MM.1S (cell line): ENCODE data around the gene MEGF11.

Source experiments
- DNase-seq: peaks from one replicate; pipeline ENCODE4 v3.0.0-alpha.2; 2015
- H2AFZ ChIP-seq: fragments of 300-600 bp; sonication (generic); 2 replicates; pipeline ENCODE4 v1.6.0; 2016; ENCODE audit warnings: antibody characterized with exemption, low read length
- H3F3A ChIP-seq: fragments of 300-600 bp; sonication (generic); 2 replicates; pipeline ENCODE4 v1.6.1; 2016; ENCODE audit warnings: mild to moderate bottlenecking, antibody characterized with exemption, low read length, moderate library complexity, mixed read lengths; ENCODE audit not compliant: insufficient read depth
- H3K27ac ChIP-seq: fragments of 300-600 bp; sonication (generic); 2 replicates; pipeline ENCODE4 v1.5.1; 2016; ENCODE audit warnings: mild to moderate bottlenecking, low read length
- H3K27me3 ChIP-seq: fragments of 300-600 bp; sonication (generic); replicated peaks from 2 replicates; pipeline ENCODE4 v1.6.0; 2016; ENCODE audit warnings: low read length; ENCODE audit not compliant: insufficient read depth
- H3K36me3 ChIP-seq: fragments of 300-600 bp; sonication (generic); replicated peaks from 2 replicates; pipeline ENCODE4 v1.6.1; 2016; ENCODE audit warnings: mild to moderate bottlenecking, low read length, mixed read lengths; ENCODE audit not compliant: insufficient read depth
- H3K4me1 ChIP-seq: fragments of 300-600 bp; sonication (generic); 2 replicates; pipeline ENCODE4 v1.6.1; 2016; ENCODE audit warnings: low read length, mixed read lengths
- H3K4me2 ChIP-seq: fragments of 300-600 bp; sonication (generic); 2 replicates; pipeline ENCODE4 v1.6.0; 2016; ENCODE audit warnings: low read depth, low read length
- H3K4me3 ChIP-seq: fragments of 300-600 bp; sonication (generic); 2 replicates; pipeline ENCODE4 v1.5.1; 2016; ENCODE audit warnings: low read length, mixed read lengths
- H3K79me2 ChIP-seq: fragments of 300-600 bp; sonication (generic); 2 replicates; pipeline ENCODE4 v1.6.1; 2016; ENCODE audit warnings: mixed run types, low read length, mixed read lengths
- H3K9ac ChIP-seq: fragments of 300-600 bp; sonication (generic); 2 replicates; pipeline ENCODE4 v1.6.1; 2016; ENCODE audit warnings: low read length, mixed read lengths
- H3K9me2 ChIP-seq: fragments of 300-600 bp; sonication (generic); replicated peaks from 2 replicates; pipeline ENCODE4 v1.6.1; 2016; ENCODE audit warnings: mild to moderate bottlenecking, low read length, mixed read lengths; ENCODE audit not compliant: insufficient read depth
- H3K9me3 ChIP-seq: fragments of 300-600 bp; sonication (generic); replicated peaks from 2 replicates; pipeline ENCODE4 v1.6.1; 2016; ENCODE audit warnings: mild to moderate bottlenecking, low read length, mixed read lengths; ENCODE audit not compliant: insufficient read depth
- H4K20me1 ChIP-seq: fragments of 300-600 bp; sonication (generic); 2 replicates; pipeline ENCODE4 v1.6.1; 2016; ENCODE audit warnings: mild to moderate bottlenecking, low read length, moderate library complexity, mixed read lengths; ENCODE audit not compliant: insufficient read depth
- CTCF ChIP-seq: fragments of 300-600 bp; sonication (generic); IDR thresholded peaks from 2 replicates; pipeline ENCODE4 v1.5.1; 2016; ENCODE audit warnings: antibody characterized with exemption, low read length, mixed read lengths
- EZH2 ChIP-seq: fragments of 300-600 bp; sonication (generic); optimal IDR thresholded peaks from 2 replicates; pipeline ENCODE3; 2017; ENCODE audit warnings: low read depth, mild to moderate bottlenecking, antibody characterized with exemption, low read length, mixed read lengths
- EZH2phosphoT487 ChIP-seq: fragments of 300-600 bp; sonication (generic); IDR thresholded peaks from 2 replicates; pipeline ENCODE4 v1.6.1; 2018; ENCODE audit warnings: antibody characterized with exemption, low read length

Gene MEGF11

GRCh38 chr15:65996901-65997300, 256.6 kb downstream of the MEGF11 start:
- H3K79me2 ChIP-seq: no peaks in the 10 kb centered on the region
- no peak overlapping the region for H3K4me3 ChIP-seq
- peaks cover 32% of the 10 kb centered on the region for H3K27me3 ChIP-seq
- no peak for TF ChIP-seq CTCF
- TF ChIP-seq EZH2: no peak
- no peak for TF ChIP-seq EZH2phosphoT487
- H3K4me1 ChIP-seq: no peaks in the 10 kb centered on the region
- DNase-seq: no peak
- no peak overlapping the region for H3K9ac ChIP-seq
- H2AFZ ChIP-seq: no peak overlapping the region
- no peaks in the 10 kb centered on the region for H3K9me3 ChIP-seq
- H3K27ac ChIP-seq: no peak overlapping the region
- no peaks in the 10 kb centered on the region for H3F3A ChIP-seq
- no peaks in the 10 kb centered on the region for H4K20me1 ChIP-seq
- H3K36me3 ChIP-seq: no peaks in the 10 kb centered on the region
- no peaks in the 10 kb centered on the region for H3K9me2 ChIP-seq
- no peak overlapping the region for H3K4me2 ChIP-seq

GRCh38 chr15:65994832-65995231, 258.7 kb downstream of the MEGF11 start:
- Histone ChIP-seq H3K4me2 (no peak overlapping the region), H3F3A (no peaks in the 10 kb centered on the region), H3K27ac (no peak overlapping the region), H3K79me2 (no peaks in the 10 kb centered on the region), H2AFZ (no peak overlapping the region), H3K4me1 (no peaks in the 10 kb centered on the region), H3K36me3 (no peaks in the 10 kb centered on the region), H4K20me1 (no peaks in the 10 kb centered on the region), H3K9ac (no peak overlapping the region), H3K9me2 (no peaks in the 10 kb centered on the region), H3K4me3 (no peak overlapping the region), H3K27me3 (peaks cover 35% of the 10 kb centered on the region), H3K9me3 (no peaks in the 10 kb centered on the region)
- no peak for TF ChIP-seq EZH2
- no peak for DNase-seq

- Histone ChIP-seq H3F3A (no peaks in the 10 kb centered on the region), H3K4me2 (no peak overlapping the region), H3K9me2 (no peaks in the 10 kb centered on the region), H3K4me1 (no peaks in the 10 kb centered on the region), H2AFZ (no peak overlapping the region), H3K27ac (no peak overlapping the region), H4K20me1 (no peaks in the 10 kb centered on the region), H3K9ac (no peak overlapping the region), H3K79me2 (no peaks in the 10 kb centered on the region), H3K27me3 (peaks cover 35% of the 10 kb centered on the region), H3K4me3 (no peak overlapping the region), H3K9me3 (no peaks in the 10 kb centered on the region), H3K36me3 (no peaks in the 10 kb centered on the region)
- DNase-seq: no peak
- no peak for TF ChIP-seq EZH2phosphoT487
- TF ChIP-seq CTCF: no peak
- TF ChIP-seq EZH2: no peak
Measured at GRCh38 chr15:65993762-65994161, 259.8 kb downstream of the MEGF11 start.

- no peak overlapping the region for H3K9ac ChIP-seq
- no peak overlapping the region for H3K4me2 ChIP-seq
- no peaks in the 10 kb centered on the region for H3F3A ChIP-seq
- no peak for TF ChIP-seq CTCF
- TF ChIP-seq EZH2: no peak
- TF ChIP-seq EZH2phosphoT487: no peak
- DNase-seq: no peak
- H3K4me1 ChIP-seq: no peaks in the 10 kb centered on the region
- H3K36me3 ChIP-seq: no peaks in the 10 kb centered on the region
- no peaks in the 10 kb centered on the region for H3K9me2 ChIP-seq
- no peaks in the 10 kb centered on the region for H3K79me2 ChIP-seq
- no peaks in the 10 kb centered on the region for H3K9me3 ChIP-seq
- H3K27me3 ChIP-seq: peaks cover 30% of the 10 kb centered on the region
- H3K4me3 ChIP-seq: no peak overlapping the region
- H2AFZ ChIP-seq: no peak overlapping the region
- no peak overlapping the region for H3K27ac ChIP-seq
- no peaks in the 10 kb centered on the region for H4K20me1 ChIP-seq
Measured at GRCh38 chr15:65993236-65993635, 260.3 kb downstream of the MEGF11 start.
